ENCODE results near the gene TRIM41.

Gene TRIM41

DNA sequence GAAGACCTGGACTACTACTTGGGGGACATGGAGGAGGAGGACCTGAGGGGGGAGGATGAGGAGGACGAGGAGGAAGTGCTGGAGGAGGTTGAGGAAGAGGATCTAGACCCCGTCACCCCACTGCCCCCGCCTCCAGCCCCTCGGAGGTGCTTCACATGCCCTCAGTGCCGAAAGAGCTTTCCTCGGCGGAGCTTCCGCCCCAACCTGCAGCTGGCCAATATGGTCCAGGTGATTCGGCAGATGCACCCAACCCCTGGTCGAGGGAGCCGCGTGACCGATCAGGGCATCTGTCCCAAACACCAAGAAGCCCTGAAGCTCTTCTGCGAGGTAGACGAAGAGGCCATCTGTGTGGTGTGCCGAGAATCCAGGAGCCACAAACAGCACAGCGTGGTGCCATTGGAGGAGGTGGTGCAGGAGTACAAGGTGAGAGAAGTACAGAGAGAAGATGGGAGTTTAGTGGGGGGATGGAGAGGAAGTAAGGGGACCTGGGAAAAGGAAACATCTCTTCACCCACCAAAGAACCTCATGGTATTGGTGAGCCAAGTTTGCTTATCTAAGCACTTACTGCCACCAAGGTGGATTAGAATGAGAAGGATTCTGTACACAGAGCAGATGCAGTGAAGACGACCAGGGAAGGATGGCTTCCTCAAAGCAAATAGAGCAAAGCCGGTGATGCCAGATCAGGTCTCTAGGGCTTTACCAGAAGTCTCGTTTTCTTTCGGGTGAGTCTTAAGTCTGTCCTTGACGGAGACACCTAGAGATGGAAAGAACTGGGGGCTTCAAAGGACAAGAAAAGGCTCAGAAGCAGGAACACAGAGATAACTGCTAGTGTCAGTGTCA is 1.5 kb downstream of the TRIM41 start:
- POLR2A ChIA-PET = interaction anchor here (1.3 to 4.4 kb wide), 4 partner anchors 12 to 52 kb away, joined by 3 to 49 read pairs (median 6); partner anchors contain the start of genes RACK1 and TRIM52
- CTCF ChIA-PET = no interaction called here
- TF ChIP-seq ZFHX2 (tag by site-specific recombination; conservative IDR thresholded peaks at IDR 0.05) (peak; percentile 63), ZNF398 (tag by site-specific recombination; IDR thresholded peaks at IDR 0.05) (0 out of 2 replicates have a peak, but pooled peaks have one; percentile 2), KLF7 (tag by site-specific recombination; IDR thresholded peaks at IDR 0.05; ENCODE audit: borderline replicate concordance) (no peak), EGR2 (tag by site-specific recombination; IDR thresholded peaks at IDR 0.05; ENCODE audit: low read depth) (0 out of 2 replicates have a peak, but pooled peaks have one; percentile 3)
- H3K27ac ChIP-seq (ENCODE audit: extremely low read depth, low read depth, low read length) = no peak overlapping the region
- no peaks in the 10 kb centered on the region for H3K4me1 ChIP-seq (ENCODE audit: control insufficient read depth, insufficient read depth, low read length)
- H3K9me3 ChIP-seq (ENCODE audit: control insufficient read depth, insufficient read depth, low read depth, low read length) = no peaks in the 10 kb centered on the region
- H3K4me3 ChIP-seq (ENCODE audit: low read depth, low read length) = peak overlapping the region; percentile 92
- peaks cover 9 to 36% of the 10 kb centered on the region in 2 experiments; a peak in 2 of 3 replicates for H3K36me3 ChIP-seq (ENCODE audit: control insufficient read depth in 2 of 2, insufficient read depth in 1 of 2, low read length in 2 of 2)

GRCh38 chr5:181229996-181230395 is 6.9 kb downstream of the TRIM41 start:
- Histone ChIP-seq H3K4me1 (ENCODE audit: control insufficient read depth, insufficient read depth, low read length) (no peaks in the 10 kb centered on the region), H3K36me3 (ENCODE audit: control insufficient read depth in 2 of 2, insufficient read depth in 1 of 2, low read length in 2 of 2) (peaks cover 9 to 77% of the 10 kb centered on the region in 2 experiments; a peak in 2 of 3 replicates), H3K4me3 (ENCODE audit: low read depth, low read length) (no peak overlapping the region), H3K9me3 (ENCODE audit: control insufficient read depth, insufficient read depth, low read depth, low read length) (no peaks in the 10 kb centered on the region), H3K27ac (ENCODE audit: extremely low read depth, low read depth, low read length) (no peak overlapping the region)
- TF ChIP-seq ZNF138 (tag by site-specific recombination; IDR thresholded peaks at IDR 0.05; ENCODE audit: borderline replicate concordance) (no peak), ZNF664 (tag by site-specific recombination; IDR thresholded peaks at IDR 0.05) (no peak), OVOL3 (tag by site-specific recombination; IDR thresholded peaks at IDR 0.05) (no peak), ZSCAN30 (tag by site-specific recombination; IDR thresholded peaks at IDR 0.05) (no peak), ZNF175 (tag by site-specific recombination; IDR thresholded peaks at IDR 0.05) (no peak), ZNF843 (tag by site-specific recombination; IDR thresholded peaks at IDR 0.05) (no peak), GLIS2 (tag by site-specific recombination; IDR thresholded peaks at IDR 0.05) (no peak), ZNF26 (tag by site-specific recombination; IDR thresholded peaks at IDR 0.05) (no peak), ZNF791 (tag by site-specific recombination; IDR thresholded peaks at IDR 0.05) (no peak), MEIS1 (CRISPR knock-in tag; IDR thresholded peaks at IDR 0.05; ENCODE audit: borderline replicate concordance) (no peak), ZSCAN23 (tag by site-specific recombination; IDR thresholded peaks at IDR 0.05) (no peak), ZNF354C (tag by site-specific recombination; IDR thresholded peaks at IDR 0.05; ENCODE audit: borderline replicate concordance, low read depth) (no peak)
- TF ChIP-seq, protein P1, sequence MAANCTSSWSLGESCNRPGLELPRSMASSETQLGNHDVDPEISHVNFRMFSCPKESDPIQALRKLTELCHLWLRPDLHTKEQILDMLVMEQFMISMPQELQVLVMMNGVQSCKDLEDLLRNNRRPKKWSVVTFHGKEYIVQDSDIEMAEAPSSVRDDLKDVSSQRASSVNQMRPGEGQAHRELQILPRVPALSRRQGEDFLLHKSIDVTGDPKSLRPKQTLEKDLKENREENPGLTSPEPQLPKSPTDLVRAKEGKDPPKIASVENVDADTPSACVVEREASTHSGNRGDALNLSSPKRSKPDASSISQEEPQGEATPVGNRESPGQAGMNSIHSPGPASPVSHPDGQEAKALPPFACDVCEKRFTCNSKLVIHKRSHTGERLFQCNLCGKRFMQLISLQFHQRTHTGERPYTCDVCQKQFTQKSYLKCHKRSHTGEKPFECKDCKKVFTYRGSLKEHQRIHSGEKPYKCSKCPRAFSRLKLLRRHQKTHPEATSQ (tag by site-specific recombination; IDR thresholded peaks at IDR 0.05) = no peak
- TF ChIP-seq, protein P2, sequence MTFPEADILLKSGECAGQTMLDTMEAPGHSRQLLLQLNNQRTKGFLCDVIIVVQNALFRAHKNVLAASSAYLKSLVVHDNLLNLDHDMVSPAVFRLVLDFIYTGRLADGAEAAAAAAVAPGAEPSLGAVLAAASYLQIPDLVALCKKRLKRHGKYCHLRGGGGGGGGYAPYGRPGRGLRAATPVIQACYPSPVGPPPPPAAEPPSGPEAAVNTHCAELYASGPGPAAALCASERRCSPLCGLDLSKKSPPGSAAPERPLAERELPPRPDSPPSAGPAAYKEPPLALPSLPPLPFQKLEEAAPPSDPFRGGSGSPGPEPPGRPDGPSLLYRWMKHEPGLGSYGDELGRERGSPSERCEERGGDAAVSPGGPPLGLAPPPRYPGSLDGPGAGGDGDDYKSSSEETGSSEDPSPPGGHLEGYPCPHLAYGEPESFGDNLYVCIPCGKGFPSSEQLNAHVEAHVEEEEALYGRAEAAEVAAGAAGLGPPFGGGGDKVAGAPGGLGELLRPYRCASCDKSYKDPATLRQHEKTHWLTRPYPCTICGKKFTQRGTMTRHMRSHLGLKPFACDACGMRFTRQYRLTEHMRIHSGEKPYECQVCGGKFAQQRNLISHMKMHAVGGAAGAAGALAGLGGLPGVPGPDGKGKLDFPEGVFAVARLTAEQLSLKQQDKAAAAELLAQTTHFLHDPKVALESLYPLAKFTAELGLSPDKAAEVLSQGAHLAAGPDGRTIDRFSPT (tag by site-specific recombination; IDR thresholded peaks at IDR 0.05) = no peak
- ChIA-PET POLR2A (interaction anchor here (0.6 to 1.7 kb wide), 4 partner anchors 14 to 442 kb away, joined by 3 to 5 read pairs (median 4); no protein-coding TSS in a partner anchor), CTCF (interaction anchor here (0.7 kb wide), 1 partner anchor 41 kb away, joined by 4 read pairs; no protein-coding TSS in a partner anchor)
